GM12872 (cell line): Measurements from ENCODE around the gene AGO3.

Experiments
- TF ChIP-seq, protein P1 (sequence below): IDR thresholded peaks from 3 replicates; pipeline ENCODE4 v1.5.1; 2011; ENCODE audit warnings: low read depth, mild to moderate bottlenecking, low read length, moderate library complexity; ENCODE audit not compliant: insufficient read depth

AGO3 gene

GRCh38 chr1:35980090-35980489 lies 49.2 kb downstream of the AGO3 start:
- TF ChIP-seq, protein P1, sequence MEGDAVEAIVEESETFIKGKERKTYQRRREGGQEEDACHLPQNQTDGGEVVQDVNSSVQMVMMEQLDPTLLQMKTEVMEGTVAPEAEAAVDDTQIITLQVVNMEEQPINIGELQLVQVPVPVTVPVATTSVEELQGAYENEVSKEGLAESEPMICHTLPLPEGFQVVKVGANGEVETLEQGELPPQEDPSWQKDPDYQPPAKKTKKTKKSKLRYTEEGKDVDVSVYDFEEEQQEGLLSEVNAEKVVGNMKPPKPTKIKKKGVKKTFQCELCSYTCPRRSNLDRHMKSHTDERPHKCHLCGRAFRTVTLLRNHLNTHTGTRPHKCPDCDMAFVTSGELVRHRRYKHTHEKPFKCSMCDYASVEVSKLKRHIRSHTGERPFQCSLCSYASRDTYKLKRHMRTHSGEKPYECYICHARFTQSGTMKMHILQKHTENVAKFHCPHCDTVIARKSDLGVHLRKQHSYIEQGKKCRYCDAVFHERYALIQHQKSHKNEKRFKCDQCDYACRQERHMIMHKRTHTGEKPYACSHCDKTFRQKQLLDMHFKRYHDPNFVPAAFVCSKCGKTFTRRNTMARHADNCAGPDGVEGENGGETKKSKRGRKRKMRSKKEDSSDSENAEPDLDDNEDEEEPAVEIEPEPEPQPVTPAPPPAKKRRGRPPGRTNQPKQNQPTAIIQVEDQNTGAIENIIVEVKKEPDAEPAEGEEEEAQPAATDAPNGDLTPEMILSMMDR: no peak

DNA sequence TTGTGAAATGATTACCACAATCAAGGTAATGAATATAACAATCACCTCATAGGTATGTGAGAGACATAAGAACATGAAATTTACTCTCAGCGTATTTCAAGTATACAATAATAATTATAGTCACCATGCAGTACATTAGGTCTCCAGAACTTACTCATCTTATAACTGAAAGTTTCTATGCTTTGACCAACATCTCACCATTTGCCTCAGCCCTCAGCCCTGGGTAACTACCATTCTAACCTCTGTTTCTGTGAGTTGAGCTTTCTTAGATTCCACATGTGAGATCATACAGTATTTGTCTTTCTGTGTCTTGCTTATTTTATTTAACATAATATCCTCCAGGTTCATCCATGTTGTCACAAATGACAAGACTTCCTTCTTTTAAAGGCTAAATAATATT lies 57.3 kb downstream of the AGO3 start:
- TF ChIP-seq, protein P1: no peak

GRCh38 chr1:36006941-36007500 lies 76.1 kb downstream of the AGO3 start:
- TF ChIP-seq, protein P1: no peak

DNA sequence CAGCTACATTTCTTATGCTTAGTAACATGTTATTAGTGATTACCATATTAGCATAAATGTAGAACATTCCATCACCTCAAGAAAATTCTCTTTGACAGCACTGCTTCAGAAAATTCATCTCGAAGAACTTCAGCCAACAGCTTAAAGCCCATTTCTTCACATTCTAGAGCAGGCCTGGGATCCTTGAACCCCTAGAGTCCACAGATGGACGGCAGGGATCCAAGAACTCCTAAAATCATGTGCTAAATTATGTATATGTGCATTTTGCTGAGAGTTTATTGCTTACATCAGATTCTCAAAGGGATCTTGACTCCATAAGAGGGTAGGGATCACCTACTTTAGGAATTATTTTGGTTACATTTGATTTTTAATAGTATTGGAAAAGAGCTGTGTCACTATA lies 76.8 kb downstream of the AGO3 start:
- TF ChIP-seq, protein P1: no peak

DNA sequence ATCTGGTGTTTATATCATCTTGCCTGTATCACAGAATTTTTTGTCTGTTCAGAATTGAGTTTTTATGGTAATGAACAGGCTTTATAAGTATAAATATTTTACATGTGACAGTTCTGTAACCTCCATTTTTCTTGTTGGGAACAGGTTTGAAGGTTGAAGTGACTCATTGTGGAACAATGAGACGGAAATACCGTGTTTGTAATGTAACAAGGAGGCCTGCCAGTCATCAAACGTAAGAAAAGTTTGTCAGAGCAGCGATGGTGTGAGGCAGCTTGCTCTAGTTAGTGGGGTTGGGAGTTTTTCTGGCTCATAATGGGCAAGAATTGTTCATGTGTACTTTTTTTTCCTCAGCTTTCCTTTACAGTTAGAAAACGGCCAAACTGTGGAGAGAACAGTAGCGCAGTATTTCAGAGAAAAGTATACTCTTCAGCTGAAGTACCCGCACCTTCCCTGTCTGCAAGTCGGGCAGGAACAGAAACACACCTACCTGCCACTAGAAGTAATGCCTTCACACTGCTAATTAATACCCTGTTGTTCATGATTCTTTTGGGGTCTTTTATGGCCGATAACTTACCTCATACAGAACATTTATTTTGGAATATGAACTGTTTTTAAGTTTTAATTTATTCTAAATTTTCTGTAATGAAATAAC lies 77.8 kb downstream of the AGO3 start:
- TF ChIP-seq, protein P1: no peak

DNA sequence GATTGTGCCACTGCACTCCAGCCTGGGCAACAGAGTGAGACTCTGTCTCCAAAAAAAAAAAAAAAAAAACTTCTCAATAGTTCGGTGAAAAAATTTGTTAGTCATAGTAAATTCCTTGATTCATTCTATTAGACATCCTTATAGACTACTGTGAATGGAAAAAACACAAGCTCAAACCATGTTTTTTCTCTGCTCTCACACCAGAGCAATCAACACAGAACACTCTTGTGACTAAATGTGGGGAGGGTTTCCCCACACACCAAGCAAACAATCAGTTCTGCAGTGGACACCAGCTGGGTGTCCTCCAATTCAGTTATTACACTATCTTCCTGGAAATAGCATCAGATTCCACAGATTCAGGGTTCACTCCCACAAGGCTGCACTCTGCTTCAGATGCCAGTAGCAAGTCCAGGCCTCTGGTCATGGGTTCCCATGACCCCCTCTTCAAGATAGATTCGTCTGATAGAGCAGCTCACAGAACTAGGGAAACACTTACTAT lies 83.9 kb downstream of the AGO3 start:
- TF ChIP-seq, protein P1: no peak

DNA sequence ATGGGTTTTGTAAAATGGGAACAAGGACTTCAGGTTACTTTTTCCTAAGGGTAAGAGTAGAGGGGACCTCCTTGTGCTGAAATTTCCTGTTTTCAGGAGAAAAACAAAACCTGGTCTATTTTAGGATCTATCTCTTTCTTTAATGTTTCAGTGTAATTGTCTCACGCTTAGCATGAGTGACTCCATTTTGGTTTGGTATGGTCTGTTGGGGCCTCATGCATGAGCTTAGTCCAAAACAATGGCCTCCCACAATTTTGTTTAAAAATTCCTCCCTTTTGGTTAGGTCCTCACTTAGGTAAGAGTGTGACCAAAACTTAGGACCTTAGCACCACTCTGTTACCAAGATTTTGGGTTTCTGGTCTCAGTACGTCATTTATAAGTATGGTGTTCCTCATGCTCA lies 85.8 kb downstream of the AGO3 start:
- TF ChIP-seq, protein P1: no peak
